ENCODE measurements around the gene NUP42.
"Not testable (repeated sequence)": the region's sequence is repeated elsewhere in the genome, so short reads cannot be mapped to it uniquely, and the experiment has no call there.

NUP42 gene

GRCh38 chr7:23184709-23185359 is 3.0 kb downstream of the NUP42 start:
- no peak for DNase-seq
- Mint-ChIP-seq H3K27ac (peak overlapping the region; percentile 22), H3K27me3 (no peaks in the 10 kb centered on the region), H3K4me1 (ENCODE audit: low read depth) (peaks cover 44% of the 10 kb centered on the region), H3K4me3 (peak overlapping the region; percentile 92), H3K36me3 (ENCODE audit: low read depth) (peaks cover 80% of the 10 kb centered on the region), H3K9me3 (no peaks in the 10 kb centered on the region)

GRCh38 chr7:23185980-23186379 is 4.1 kb downstream of the NUP42 start:
- no peaks in the 10 kb centered on the region for H3K27me3 Mint-ChIP-seq
- H3K9me3 Mint-ChIP-seq = no peaks in the 10 kb centered on the region
- H3K36me3 Mint-ChIP-seq (ENCODE audit: low read depth) = peaks cover 87% of the 10 kb centered on the region
- peak overlapping the region; percentile 6 for H3K27ac Mint-ChIP-seq
- no peak overlapping the region for H3K4me3 Mint-ChIP-seq
- H3K4me1 Mint-ChIP-seq (ENCODE audit: low read depth) = peaks cover 37% of the 10 kb centered on the region
- DNase-seq = no peak

GRCh38 chr7:23191022-23191421 is 9.2 kb downstream of the NUP42 start:
- no peak overlapping the region for H3K27ac Mint-ChIP-seq
- DNase-seq = no peak
- H3K36me3 Mint-ChIP-seq (ENCODE audit: low read depth) = peaks cover 83% of the 10 kb centered on the region
- no peaks in the 10 kb centered on the region for H3K27me3 Mint-ChIP-seq
- no peak overlapping the region for H3K4me3 Mint-ChIP-seq
- peaks cover 9% of the 10 kb centered on the region for H3K4me1 Mint-ChIP-seq (ENCODE audit: low read depth)
- no peaks in the 10 kb centered on the region for H3K9me3 Mint-ChIP-seq

GRCh38 chr7:23193650-23194227 is 11.9 kb downstream of the NUP42 start:
- not testable (repeated sequence) for H3K9me3 Mint-ChIP-seq; H3K4me3 Mint-ChIP-seq; H3K27me3 Mint-ChIP-seq; H3K4me1 Mint-ChIP-seq (ENCODE audit: low read depth); H3K27ac Mint-ChIP-seq; DNase-seq
- H3K36me3 Mint-ChIP-seq (ENCODE audit: low read depth) = peaks cover 80% of the 10 kb centered on the region

- DNase-seq = no peak
- Mint-ChIP-seq H3K27ac (no peak overlapping the region), H3K9me3 (no peaks in the 10 kb centered on the region), H3K27me3 (no peaks in the 10 kb centered on the region), H3K36me3 (ENCODE audit: low read depth) (peaks cover 84% of the 10 kb centered on the region), H3K4me3 (no peak overlapping the region), H3K4me1 (ENCODE audit: low read depth) (no peaks in the 10 kb centered on the region)
Observed at GRCh38 chr7:23196306-23196705, 14.5 kb downstream of the NUP42 start.

GRCh38 chr7:23197745-23198144 is 15.9 kb downstream of the NUP42 start:
- H3K4me3 Mint-ChIP-seq; H3K9me3 Mint-ChIP-seq; H3K27me3 Mint-ChIP-seq; H3K4me1 Mint-ChIP-seq (ENCODE audit: low read depth); H3K27ac Mint-ChIP-seq; DNase-seq: not testable (repeated sequence)
- peaks cover 83% of the 10 kb centered on the region for H3K36me3 Mint-ChIP-seq (ENCODE audit: low read depth)

GRCh38 chr7:23200331-23200730 is 18.5 kb downstream of the NUP42 start:
- no peak overlapping the region for H3K4me3 Mint-ChIP-seq
- no peak for DNase-seq
- H3K27me3 Mint-ChIP-seq = peaks cover 7% of the 10 kb centered on the region
- H3K27ac Mint-ChIP-seq = no peak overlapping the region
- peaks cover 2% of the 10 kb centered on the region for H3K4me1 Mint-ChIP-seq (ENCODE audit: low read depth)
- H3K9me3 Mint-ChIP-seq = peaks cover 3% of the 10 kb centered on the region
- peaks cover 86% of the 10 kb centered on the region for H3K36me3 Mint-ChIP-seq (ENCODE audit: low read depth)

GRCh38 chr7:23204241-23204640 is 22.4 kb downstream of the NUP42 start:
- H3K4me3 Mint-ChIP-seq = no peak overlapping the region
- H3K27me3 Mint-ChIP-seq = peaks cover 33% of the 10 kb centered on the region
- H3K27ac Mint-ChIP-seq = no peak overlapping the region
- DNase-seq = no peak
- peaks cover 8% of the 10 kb centered on the region for H3K4me1 Mint-ChIP-seq (ENCODE audit: low read depth)
- peaks cover 3% of the 10 kb centered on the region for H3K9me3 Mint-ChIP-seq
- H3K36me3 Mint-ChIP-seq (ENCODE audit: low read depth) = peaks cover 56% of the 10 kb centered on the region

- H3K4me1 Mint-ChIP-seq (ENCODE audit: low read depth) = peaks cover 8% of the 10 kb centered on the region
- H3K9me3 Mint-ChIP-seq = peaks cover 3% of the 10 kb centered on the region
Observed at GRCh38 chr7:23205577-23205908, 23.7 kb downstream of the NUP42 start.

GRCh38 chr7:23205909-23206767 is 24.3 kb downstream of the NUP42 start:
- Mint-ChIP-seq H3K4me3 (no peak overlapping the region), H3K36me3 (ENCODE audit: low read depth) (peaks cover 37% of the 10 kb centered on the region), H3K4me1 (ENCODE audit: low read depth) (peaks cover 8% of the 10 kb centered on the region), H3K9me3 (peaks cover 3% of the 10 kb centered on the region), H3K27me3 (peaks cover 33% of the 10 kb centered on the region), H3K27ac (no peak overlapping the region)
- peak; percentile 34 for DNase-seq

More at GRCh38 chr7:23205577-23205908, 23.7 kb downstream of the NUP42 start:
- peaks cover 33% of the 10 kb centered on the region for H3K27me3 Mint-ChIP-seq
- no peak overlapping the region for H3K4me3 Mint-ChIP-seq
- H3K36me3 Mint-ChIP-seq (ENCODE audit: low read depth) = peaks cover 43% of the 10 kb centered on the region
- H3K27ac Mint-ChIP-seq = no peak overlapping the region
- DNase-seq = no peak

GRCh38 chr7:23207021-23207420 is 25.2 kb downstream of the NUP42 start:
- no peak for DNase-seq
- H3K4me3 Mint-ChIP-seq = no peak overlapping the region
- no peak overlapping the region for H3K27ac Mint-ChIP-seq
- H3K4me1 Mint-ChIP-seq (ENCODE audit: low read depth) = peaks cover 8% of the 10 kb centered on the region
- peaks cover 30% of the 10 kb centered on the region for H3K36me3 Mint-ChIP-seq (ENCODE audit: low read depth)
- H3K9me3 Mint-ChIP-seq = peaks cover 3% of the 10 kb centered on the region
- peaks cover 33% of the 10 kb centered on the region for H3K27me3 Mint-ChIP-seq

- peaks cover 3% of the 10 kb centered on the region for H3K9me3 Mint-ChIP-seq
- no peak for DNase-seq
- H3K27me3 Mint-ChIP-seq = peaks cover 33% of the 10 kb centered on the region
- H3K4me3 Mint-ChIP-seq = no peak overlapping the region
- H3K36me3 Mint-ChIP-seq (ENCODE audit: low read depth) = peaks cover 23% of the 10 kb centered on the region
- H3K27ac Mint-ChIP-seq = no peak overlapping the region
- H3K4me1 Mint-ChIP-seq (ENCODE audit: low read depth) = peaks cover 8% of the 10 kb centered on the region
Observed at GRCh38 chr7:23207884-23208283, 26.0 kb downstream of the NUP42 start.

- peaks cover 33% of the 10 kb centered on the region for H3K27me3 Mint-ChIP-seq
- DNase-seq = no peak
- no peak overlapping the region for H3K27ac Mint-ChIP-seq
- H3K4me1 Mint-ChIP-seq (ENCODE audit: low read depth) = peaks cover 8% of the 10 kb centered on the region
- no peak overlapping the region for H3K4me3 Mint-ChIP-seq
- peaks cover 3% of the 10 kb centered on the region for H3K9me3 Mint-ChIP-seq
- H3K36me3 Mint-ChIP-seq (ENCODE audit: low read depth) = peaks cover 19% of the 10 kb centered on the region
Observed at GRCh38 chr7:23208316-23208715, 26.5 kb downstream of the NUP42 start.

GRCh38 chr7:23210506-23210905 is 28.7 kb downstream of the NUP42 start:
- Mint-ChIP-seq H3K4me1 (ENCODE audit: low read depth) (peaks cover 4% of the 10 kb centered on the region), H3K27ac (no peak overlapping the region), H3K27me3 (peaks cover 26% of the 10 kb centered on the region), H3K36me3 (ENCODE audit: low read depth) (peaks cover 2% of the 10 kb centered on the region), H3K4me3 (no peak overlapping the region), H3K9me3 (no peaks in the 10 kb centered on the region)
- DNase-seq = no peak

GRCh38 chr7:23211589-23211988 is 29.7 kb downstream of the NUP42 start:
- no peaks in the 10 kb centered on the region for H3K9me3 Mint-ChIP-seq

More at GRCh38 chr7:23211589-23211988, 29.7 kb downstream of the NUP42 start:
- Mint-ChIP-seq H3K4me3 (no peak overlapping the region), H3K4me1 (ENCODE audit: low read depth) (peaks cover 2% of the 10 kb centered on the region), H3K27me3 (peaks cover 18% of the 10 kb centered on the region), H3K27ac (no peak overlapping the region), H3K36me3 (ENCODE audit: low read depth) (no peaks in the 10 kb centered on the region)
- DNase-seq = no peak
